Stimulated activated CD8-positive, alpha-beta memory T cell treated with anti-CD3 and anti-CD28 coated beads, Interleukin-4, amount 100 ng/mL, for 24 hours (primary cell): Measurements from ENCODE around the gene NSF.
A peak's percentile ranks its signal among the peaks of the same experiment; 100 is the strongest.
"Not testable (repeated sequence)": the region's sequence is repeated elsewhere in the genome, so short reads cannot be mapped to it uniquely, and the experiment has no call there.

Experiments
- DNase-seq: peaks from one replicate; pipeline ENCODE4 v3.0.0-alpha.2; 2020; ENCODE audit warnings: low read depth

Gene NSF

GRCh38 chr17:46756081-46756735 lies 165.7 kb downstream of the NSF start:
- DNase-seq: no peak

GRCh38 chr17:46756861-46757260 lies 166.4 kb downstream of the NSF start:
- DNase-seq: no peak

- DNase-seq: not testable (repeated sequence)
Observed at GRCh38 chr17:46757588-46757987, 167.1 kb downstream of the NSF start.

- no peak for DNase-seq
Observed at GRCh38 chr17:46758614-46759013, 168.1 kb downstream of the NSF start.

- no peak for DNase-seq
Observed at GRCh38 chr17:46759141-46759540, 168.7 kb downstream of the NSF start.

- DNase-seq: no peak
Observed at GRCh38 chr17:46763416-46763815, 172.9 kb downstream of the NSF start.

GRCh38 chr17:46764000-46764708 lies 173.7 kb downstream of the NSF start:
- no peak for DNase-seq

GRCh38 chr17:46764709-46765401 lies 174.4 kb downstream of the NSF start:
- no peak for DNase-seq

GRCh38 chr17:46765453-46765852 lies 175.0 kb downstream of the NSF start:
- DNase-seq: no peak

GRCh38 chr17:46766493-46767491 lies 176.3 kb downstream of the NSF start:
- DNase-seq: no peak

GRCh38 chr17:46768540-46768870 lies 178.0 kb downstream of the NSF start:
- DNase-seq: no peak

GRCh38 chr17:46768896-46769295 lies 178.4 kb downstream of the NSF start:
- not testable (repeated sequence) for DNase-seq

GRCh38 chr17:46769531-46770438 lies 179.3 kb downstream of the NSF start:
- DNase-seq: no peak

- DNase-seq: no peak
Observed at GRCh38 chr17:46770439-46770817, 180.0 kb downstream of the NSF start.

GRCh38 chr17:46770818-46771560 lies 180.5 kb downstream of the NSF start:
- DNase-seq: peak; percentile 16

- DNase-seq: no peak
Observed at GRCh38 chr17:46771561-46772474, 181.3 kb downstream of the NSF start.

GRCh38 chr17:46772475-46773220 lies 182.2 kb downstream of the NSF start:
- no peak for DNase-seq

GRCh38 chr17:46773221-46773605 lies 182.7 kb downstream of the NSF start:
- no peak for DNase-seq

- DNase-seq: no peak
Observed at GRCh38 chr17:46773676-46774075, 183.2 kb downstream of the NSF start.
